Keratinocyte (primary cell): Measurements from ENCODE around the gene AMDHD2. TPM values are rescaled to one million over a fixed set of nuclear protein-coding genes. Genes with fewer than 3 reads are reported as not detected.
"Not testable (repeated sequence)": the region's sequence is repeated elsewhere in the genome, so short reads cannot be mapped to it uniquely, and the experiment has no call there.

Experiments
- DNase-seq: peaks from one replicate; pipeline ENCODE4 v3.0.0-alpha.2; 2011; ENCODE audit warnings: low read depth, missing footprints, low spot score
- FAIRE-seq: peaks from 2 replicates; lab custom pipeline; 2011; peaks lifted over from hg19 to GRCh38; lab: Jason Lieb, UNC
- H2AFZ ChIP-seq: 2 replicates; pipeline ENCODE4 v1.6.0; 2012; ENCODE audit warnings: low read length, control low read depth, inconsistent platforms; ENCODE audit not compliant: control insufficient read depth
- H3K27ac ChIP-seq: 2 replicates; pipeline ENCODE4 v1.5.1; 2011; ENCODE audit warnings: low read length; ENCODE audit not compliant: control insufficient read depth, insufficient read depth
- H3K27me3 ChIP-seq: 3 replicates; pipeline ENCODE4 v1.6.0; 2011; ENCODE audit warnings: low read length; ENCODE audit not compliant: control insufficient read depth, insufficient read depth; ENCODE audit errors: extremely low read depth
- H3K36me3 ChIP-seq, 2 experiments: 2 replicates in 1 of 2; 3 replicates in 1 of 2; pipeline ENCODE4 v1.5.1; 2011; ENCODE audit warnings: low read length in 2 of 2, mild to moderate bottlenecking in 1 of 2; ENCODE audit not compliant: control insufficient read depth in 2 of 2, insufficient read depth in 2 of 2; ENCODE audit errors: extremely low read depth in 1 of 2
- H3K4me1 ChIP-seq: 3 replicates; pipeline ENCODE4 v1.5.1; 2011; ENCODE audit warnings: low read length; ENCODE audit not compliant: control insufficient read depth, insufficient read depth; ENCODE audit errors: extremely low read depth
- H3K4me2 ChIP-seq: 3 replicates; pipeline ENCODE4 v1.6.0; 2011; ENCODE audit warnings: low read depth, low read length; ENCODE audit not compliant: control insufficient read depth, insufficient read depth; ENCODE audit errors: extremely low read depth
- H3K4me3 ChIP-seq, 3 experiments: fragments of 200-600 bp in 1 of 3; sonication (generic) in 1 of 3; 2 replicates in 2 of 3; 3 replicates in 1 of 3; pipeline ENCODE4 v1.5.1; 2011 to 2016; ENCODE audit warnings: low read length in 3 of 3, mild to moderate bottlenecking in 3 of 3, control low read depth in 2 of 3, inconsistent platforms in 1 of 3, low read depth in 1 of 3, mixed read lengths in 1 of 3, mixed run types in 1 of 3, moderate library complexity in 1 of 3; ENCODE audit not compliant: control insufficient read depth in 2 of 3, insufficient read depth in 2 of 3; ENCODE audit errors: extremely low read depth in 1 of 3
- H3K79me2 ChIP-seq: 2 replicates; pipeline ENCODE4 v1.6.0; 2012; ENCODE audit warnings: low read length; ENCODE audit not compliant: control insufficient read depth, insufficient read depth
- H3K9ac ChIP-seq: 3 replicates; pipeline ENCODE4 v1.6.0; 2011; ENCODE audit warnings: low read length; ENCODE audit not compliant: control insufficient read depth, insufficient read depth; ENCODE audit errors: extremely low read depth
- H3K9me1 ChIP-seq: 3 replicates; pipeline ENCODE4 v1.6.0; 2011; ENCODE audit warnings: low read length; ENCODE audit not compliant: control insufficient read depth, insufficient read depth; ENCODE audit errors: extremely low read depth
- H3K9me3 ChIP-seq: 2 replicates; pipeline ENCODE4 v1.5.1; 2012; ENCODE audit warnings: low read depth, low read length; ENCODE audit not compliant: control insufficient read depth
- H4K20me1 ChIP-seq: 3 replicates; pipeline ENCODE4 v1.6.0; 2011; ENCODE audit warnings: low read length; ENCODE audit not compliant: control insufficient read depth, insufficient read depth; ENCODE audit errors: extremely low read depth
- CTCF ChIP-seq, 3 experiments: IDR thresholded peaks in 1 of 3; conservative IDR thresholded peaks in 1 of 3; optimal IDR thresholded peaks in 1 of 3; 2 replicates in 2 of 3; 3 replicates in 1 of 3; pipeline versions ENCODE3 to v1.5.1; 2011; ENCODE audit warnings: low read length in 3 of 3, mild to moderate bottlenecking in 3 of 3, moderate library complexity in 2 of 3, control low read depth in 1 of 3, inconsistent platforms in 1 of 3; ENCODE audit not compliant: insufficient read depth in 2 of 3; ENCODE audit errors: extremely low read depth in 1 of 3
- EZH2 ChIP-seq: IDR thresholded peaks from one replicate; pipeline ENCODE4 v1.6.1; 2012; ENCODE audit warnings: inconsistent platforms, mild to moderate bottlenecking, low read length, moderate library complexity
- dilution Hi-C: fragments of 300-500 bp; cut with MboI; formaldehyde crosslinking; loops from one replicate; pipeline ENCODE4 v1.7.0; 2020; ENCODE audit warnings: low sequenced_read_pairs; ENCODE audit not compliant: extremely low pct_ligation_motif_present
- polyA plus RNA-seq, 5 experiments: library from polyadenylated mRNA; depleted of rRNA in 3 of 5; stranded (reverse) in 3 of 5; stranded (forward) in 1 of 5; unstranded in 1 of 5; fragments of >200 nt; gene quantifications; 1 replicate in 1 of 5; 2 replicates in 3 of 5; 3 replicates in 1 of 5; pipeline versions ENCODE4 v1.2.1 to v1.2.3, GENCODE V29; 2011 to 2012; ENCODE audit warnings: missing spikeins in 2 of 5, low read depth in 1 of 5, low replicate concordance in 1 of 5

Gene AMDHD2
- polyA plus RNA-seq, 1 donor (not counting 4 experiments of a cell fraction or from before 2014, with no cell fraction given) = 8.9 TPM

GRCh38 chr16:2478279-2478678, 41.9 kb upstream of the AMDHD2 start:
- no peak overlapping the region for H3K4me2 ChIP-seq
- H2AFZ ChIP-seq = no peak overlapping the region
- H3K9me3 ChIP-seq = no peaks in the 10 kb centered on the region
- no peaks in the 10 kb centered on the region for H3K27me3 ChIP-seq
- TF ChIP-seq CTCF (optimal IDR thresholded peaks at IDR 0.05 in 1 of 3, IDR thresholded peaks at IDR 0.05 in 1 of 3, conservative IDR thresholded peaks at IDR 0.05 in 1 of 3; ENCODE audit: extremely low read depth in 1 of 3, insufficient read depth in 2 of 3, low read length in 3 of 3) (no peak), EZH2 (no peak)
- no peak overlapping the region for H3K9ac ChIP-seq
- no peaks in the 10 kb centered on the region for H3K9me1 ChIP-seq
- H4K20me1 ChIP-seq = peaks cover 6% of the 10 kb centered on the region
- H3K27ac ChIP-seq = no peak overlapping the region
- dilution Hi-C loops = no loop called here
- peaks cover 6% of the 10 kb centered on the region for H3K4me1 ChIP-seq
- H3K4me3 ChIP-seq = no peak overlapping the region
- DNase-seq = no peak
- peaks cover 1% of the 10 kb centered on the region for H3K79me2 ChIP-seq
- no peak for FAIRE-seq
- H3K36me3 ChIP-seq = peaks cover 0 to 1% of the 10 kb centered on the region in 2 experiments

DNA sequence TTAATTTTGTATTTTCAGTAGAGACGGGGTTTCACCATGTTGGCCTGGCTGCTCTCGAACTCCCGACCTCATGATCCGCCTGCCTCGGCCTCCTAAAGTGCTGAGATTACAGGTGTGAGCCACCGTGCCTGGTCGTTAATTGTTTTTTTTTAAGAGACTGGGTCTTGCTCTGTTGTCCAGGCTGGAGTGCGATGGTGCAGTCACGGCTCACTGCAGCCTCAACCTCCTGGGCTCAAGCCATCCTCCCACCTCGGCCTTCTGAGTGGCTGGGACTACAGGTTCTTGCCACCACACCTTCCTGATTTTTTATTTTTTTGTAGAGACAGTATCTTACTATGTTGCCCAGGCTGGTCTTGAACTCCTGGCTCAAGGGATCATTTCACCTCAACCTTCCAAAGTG, 40.2 kb upstream of the AMDHD2 start:
- H3K4me1 ChIP-seq, H3K79me2 ChIP-seq, dilution Hi-C loops, H3K9ac ChIP-seq, H4K20me1 ChIP-seq, FAIRE-seq, H3K9me3 ChIP-seq, H3K36me3 ChIP-seq, H3K4me2 ChIP-seq, H3K9me1 ChIP-seq, H3K27ac ChIP-seq, H3K27me3 ChIP-seq, H3K4me3 ChIP-seq, DNase-seq, H2AFZ ChIP-seq: not testable (repeated sequence)

DNA sequence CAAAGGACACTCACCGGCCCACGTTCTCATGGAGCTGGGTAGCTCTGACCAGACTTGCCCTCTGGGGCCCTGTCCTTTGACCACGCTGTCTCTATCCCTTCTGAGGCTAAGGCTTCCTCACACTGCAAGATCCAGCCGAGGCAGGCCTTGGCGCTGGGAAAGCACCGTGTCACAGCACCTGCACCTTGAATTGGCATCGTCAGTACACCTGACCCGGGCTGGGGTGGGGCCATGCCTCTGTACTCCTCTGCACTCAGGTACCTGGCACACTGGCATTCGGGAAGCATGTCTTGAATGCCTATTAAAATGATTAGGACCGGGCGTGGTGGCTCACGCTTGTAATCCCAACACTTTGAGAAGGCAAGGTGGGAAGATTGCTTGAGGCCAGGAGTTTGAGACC, 39.2 kb upstream of the AMDHD2 start:
- H3K9ac ChIP-seq = no peak overlapping the region
- peaks cover 1% of the 10 kb centered on the region for H3K79me2 ChIP-seq
- no peaks in the 10 kb centered on the region for H3K9me3 ChIP-seq
- no peak overlapping the region for H3K27ac ChIP-seq
- FAIRE-seq (no peak), DNase-seq (no peak)
- no peak overlapping the region for H3K4me3 ChIP-seq
- peaks cover 0 to 1% of the 10 kb centered on the region in 2 experiments for H3K36me3 ChIP-seq
- dilution Hi-C loops = no loop called here
- H3K4me1 ChIP-seq = peaks cover 2% of the 10 kb centered on the region
- TF ChIP-seq CTCF (optimal IDR thresholded peaks at IDR 0.05 in 1 of 3, IDR thresholded peaks at IDR 0.05 in 1 of 3, conservative IDR thresholded peaks at IDR 0.05 in 1 of 3; ENCODE audit: extremely low read depth in 1 of 3, insufficient read depth in 2 of 3, low read length in 3 of 3) (no peak), EZH2 (no peak)
- H4K20me1 ChIP-seq = peaks cover 4% of the 10 kb centered on the region
- no peak overlapping the region for H2AFZ ChIP-seq
- no peaks in the 10 kb centered on the region for H3K9me1 ChIP-seq
- no peak overlapping the region for H3K4me2 ChIP-seq
- no peaks in the 10 kb centered on the region for H3K27me3 ChIP-seq
